Right ventricle myocardium superior (tissue), 1 donor: ENCODE data around the gene SLC30A1. TPM values are rescaled to one million over a fixed set of nuclear protein-coding genes. Genes with fewer than 3 reads are reported as not detected.
"Not testable (repeated sequence)": the region's sequence is repeated elsewhere in the genome, so short reads cannot be mapped to it uniquely, and the experiment has no call there.

Source experiments
- ATAC-seq: fragments of 200-7000 bp; cut with Tn5 transposase; one replicate; pipeline ENCODE4 v1.9.1; 2020; ENCODE audit warnings: mild to moderate bottlenecking; ENCODE audit not compliant: poor library complexity
- DNase-seq: peaks from one replicate; pipeline ENCODE4 v3.0.0-alpha.2; 2020
- intact Hi-C: fragments of 100-400 bp; cut with DNase I; formaldehyde crosslinking; loops from one replicate; pipeline ENCODE4 v1.11.2; 2022
- total RNA-seq: library from RNA; stranded (reverse); fragmentation: NEBNext Ultra II Directional; extraction: Animal tissue kit (Norgen Biotek cat#: 25700); gene quantifications from one replicate; pipeline ENCODE4 v1.2.1, GENCODE V29; 2021
- donor health status: DM: no; HTN: yes; CAD: no; lungs with severe emphysema.

The SLC30A1 gene
- total RNA-seq, 1 donor from 2014 or later, result 9.8 TPM

DNA sequence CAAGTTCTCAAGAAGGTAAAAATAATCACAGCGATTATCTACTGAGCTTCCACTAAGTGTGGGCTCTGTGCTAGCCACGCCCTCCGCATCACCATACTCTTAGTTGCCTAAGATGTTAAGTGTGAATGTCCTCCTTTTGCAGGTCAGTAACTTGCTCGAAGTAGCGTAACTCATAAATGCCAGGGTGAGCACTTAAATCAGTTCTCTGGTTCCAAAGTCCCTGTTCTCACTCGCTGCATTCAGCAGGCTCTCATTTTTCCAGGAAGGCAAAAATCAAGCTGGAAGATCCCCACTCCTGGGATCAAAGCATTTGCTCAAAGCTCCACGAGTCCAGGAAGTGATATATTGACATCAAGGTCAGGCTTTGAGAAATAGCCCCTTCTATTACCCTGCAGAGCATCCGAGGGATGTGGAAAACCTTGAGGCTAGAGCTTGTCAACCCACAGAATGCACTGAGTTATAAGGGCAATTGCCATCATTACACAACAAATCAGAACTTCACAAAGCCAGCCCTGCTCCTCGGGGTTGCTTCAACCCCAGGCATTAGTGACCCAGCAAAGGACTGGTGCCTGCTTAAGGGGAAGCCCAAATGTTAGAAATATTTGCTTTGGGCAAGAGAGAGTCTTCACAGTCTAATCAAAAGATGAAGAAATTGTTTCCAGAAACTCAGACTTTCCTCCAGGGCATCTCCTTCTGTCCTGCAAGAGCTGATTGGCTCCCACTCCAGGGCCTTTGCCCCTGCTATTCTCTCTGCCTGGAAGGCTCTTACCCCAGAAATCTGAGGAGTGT is 19.5 kb downstream of the SLC30A1 start:
- ATAC-seq (no peak), DNase-seq (no peak)
- intact Hi-C loops, result loop anchor here (5.0 kb wide), 1 partner anchor 42 kb away; no protein-coding TSS in a partner anchor

- ATAC-seq, result no peak
- intact Hi-C loops, result no loop called here
- no peak for DNase-seq
Measured at GRCh38 chr1:211557894-211558625, 20.9 kb downstream of the SLC30A1 start.

GRCh38 chr1:211553549-211553948 is 25.4 kb downstream of the SLC30A1 start:
- ATAC-seq, result no peak
- no peak for DNase-seq
- intact Hi-C loops, result no loop called here

DNA sequence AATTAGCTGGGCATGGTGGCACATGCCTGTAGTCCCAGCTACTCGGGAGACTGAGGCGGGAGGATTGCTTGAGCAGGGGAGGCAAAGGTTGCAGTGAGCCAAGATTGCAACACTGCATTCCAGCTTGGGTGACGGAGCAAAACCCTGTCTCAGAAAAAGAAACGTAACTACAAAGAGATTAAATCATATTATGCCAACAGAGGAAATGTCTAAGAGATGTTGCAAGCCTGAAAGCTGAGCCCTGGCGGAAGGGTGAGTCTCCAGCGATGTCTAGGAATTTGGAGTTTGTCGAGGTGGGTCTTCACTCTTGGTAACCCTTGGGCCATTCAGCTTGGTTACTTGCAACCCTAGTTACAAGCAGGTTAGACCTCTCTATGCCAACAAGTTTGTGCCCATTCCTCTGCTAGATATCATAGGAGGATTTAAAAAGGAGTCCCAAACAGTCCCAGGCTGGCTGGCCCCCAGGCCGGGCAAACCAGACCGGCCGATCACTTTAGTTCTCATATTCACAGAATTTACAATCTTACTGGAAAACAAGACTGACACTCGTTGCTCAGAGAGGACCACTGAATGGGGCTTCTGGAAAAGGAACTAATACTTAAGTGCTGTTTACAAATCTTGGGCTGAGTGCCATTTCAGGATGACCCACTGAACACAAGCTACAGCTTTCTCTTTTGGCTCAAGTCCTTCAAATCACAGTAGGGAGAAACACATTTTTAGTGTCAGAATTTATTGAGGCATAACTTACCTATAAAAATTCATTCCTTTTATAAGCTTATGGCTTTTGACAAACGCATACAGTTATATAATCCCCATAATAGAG is 27.1 kb downstream of the SLC30A1 start:
- DNase-seq, result no peak
- no peak for ATAC-seq
- intact Hi-C loops, result no loop called here

DNA sequence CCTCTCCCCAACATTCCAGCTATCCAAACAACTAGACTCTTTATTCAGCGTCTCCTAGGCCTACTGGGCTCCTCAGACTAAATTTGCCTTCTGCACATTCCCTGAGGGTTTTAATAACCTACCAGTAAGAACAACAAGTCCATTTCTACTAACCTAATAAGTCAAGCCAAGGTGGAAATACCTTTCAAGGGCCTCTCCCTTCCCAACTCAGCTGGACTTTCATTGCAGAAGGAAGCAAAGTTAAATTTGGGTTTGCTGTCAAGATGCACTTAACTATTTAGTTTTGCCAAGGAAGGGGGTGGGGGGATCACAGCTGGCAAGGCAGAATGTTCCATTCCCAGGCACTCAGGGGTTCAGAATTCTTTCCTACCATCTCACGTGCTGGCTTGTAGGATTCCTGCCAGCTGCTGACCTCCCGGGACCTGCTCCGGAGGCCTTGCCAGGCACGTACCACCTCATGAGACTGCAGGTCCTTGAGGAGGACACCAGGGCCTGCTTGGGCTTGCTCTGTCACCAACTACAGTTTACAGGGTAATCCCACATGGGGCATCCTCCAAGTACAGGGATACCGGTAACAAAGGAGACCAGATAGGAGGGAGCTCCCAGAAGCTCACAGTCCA is 29.8 kb downstream of the SLC30A1 start:
- intact Hi-C loops, result no loop called here
- ATAC-seq (peak; percentile 81), DNase-seq (peak; percentile 56)

GRCh38 chr1:211548321-211549091 is 30.5 kb downstream of the SLC30A1 start:
- ATAC-seq, result peak; percentile 58
- no peak for DNase-seq
- intact Hi-C loops, result no loop called here

DNA sequence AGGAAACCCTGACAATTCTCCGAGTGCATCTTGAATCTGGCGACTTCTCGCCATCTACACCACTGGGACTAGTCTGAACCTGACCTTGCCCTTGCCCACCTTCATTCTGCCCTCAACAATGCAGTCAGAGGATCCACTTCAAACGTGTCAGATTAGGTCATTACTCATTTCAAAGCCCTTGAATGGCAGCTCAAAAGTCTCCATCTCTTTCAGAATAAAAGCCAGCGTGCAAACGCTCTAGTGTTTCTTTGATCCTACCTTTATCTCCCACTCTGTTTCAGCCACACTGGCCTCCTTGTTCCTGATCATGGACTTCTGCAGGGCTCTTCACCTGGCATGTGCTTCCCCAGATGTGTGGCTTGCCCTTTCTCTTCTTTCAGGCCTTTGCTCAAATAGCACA is 31.3 kb downstream of the SLC30A1 start:
- DNase-seq, result no peak
- intact Hi-C loops, result no loop called here
- ATAC-seq, result no peak

DNA sequence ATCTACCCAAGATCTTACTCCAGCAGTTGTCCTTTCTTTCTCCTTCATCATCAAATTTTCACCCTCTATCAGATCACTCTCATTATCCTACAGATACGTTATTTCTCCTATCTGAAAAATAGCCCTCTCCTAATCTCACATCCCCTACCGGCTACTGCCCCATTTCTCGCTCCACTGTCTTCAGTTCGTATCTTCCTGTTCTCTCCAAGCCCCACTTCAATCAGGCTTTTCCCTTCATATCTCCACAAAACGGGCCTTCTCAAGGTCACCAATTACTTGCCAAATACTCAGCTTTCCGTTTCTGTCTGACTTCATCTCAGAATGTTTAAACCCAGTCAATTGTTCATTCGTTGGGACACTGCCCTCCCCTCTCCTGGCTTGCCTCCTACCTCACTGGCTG is 32.4 kb downstream of the SLC30A1 start:
- intact Hi-C loops, result no loop called here
- ATAC-seq (no peak), DNase-seq (no peak)

DNA sequence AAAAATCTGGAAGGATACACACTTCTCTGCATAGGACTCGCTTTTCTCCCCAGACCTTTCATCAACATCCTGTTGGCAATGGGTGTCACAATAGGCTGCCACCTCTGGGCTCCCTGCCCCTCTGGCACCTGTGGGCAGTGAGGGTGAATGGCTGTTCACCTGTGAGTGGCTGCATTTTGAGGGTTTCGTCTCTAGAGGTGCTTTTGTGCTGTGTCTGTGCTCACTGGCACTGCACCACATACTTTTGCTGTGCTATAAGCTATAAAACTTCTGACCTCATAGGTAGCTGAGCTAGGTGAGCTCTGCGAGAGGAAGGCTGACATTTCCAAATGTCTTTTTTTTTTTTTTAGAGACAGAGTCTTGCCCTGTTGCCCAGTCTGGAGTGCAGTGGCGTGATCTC is 35.9 kb downstream of the SLC30A1 start:
- intact Hi-C loops, result no loop called here
- ATAC-seq (no peak), DNase-seq (no peak)

GRCh38 chr1:211541720-211542477 is 37.1 kb downstream of the SLC30A1 start:
- peak; percentile 53 for ATAC-seq
- intact Hi-C loops, result no loop called here
- no peak for DNase-seq

DNA sequence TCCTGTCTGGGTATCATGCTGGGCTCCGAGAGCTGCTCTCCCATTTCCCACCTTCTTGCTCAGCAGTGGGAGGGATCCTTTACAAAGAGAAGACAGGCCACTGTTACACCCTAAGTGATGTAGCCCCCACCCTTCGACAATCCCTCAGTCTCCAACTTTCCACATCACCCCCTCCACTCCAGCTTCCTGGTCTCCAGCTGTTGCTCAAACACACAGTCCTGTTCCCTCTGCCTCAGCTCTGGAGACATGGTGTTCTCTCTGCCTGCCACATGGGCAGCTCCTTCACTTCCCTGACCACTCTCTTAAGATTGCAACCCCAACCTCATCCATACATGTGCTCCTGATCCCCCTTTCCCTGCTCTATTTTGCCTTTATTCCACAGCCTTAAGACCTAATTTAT is 37.7 kb downstream of the SLC30A1 start:
- DNase-seq (no peak), ATAC-seq (no peak)
- intact Hi-C loops, result no loop called here

DNA sequence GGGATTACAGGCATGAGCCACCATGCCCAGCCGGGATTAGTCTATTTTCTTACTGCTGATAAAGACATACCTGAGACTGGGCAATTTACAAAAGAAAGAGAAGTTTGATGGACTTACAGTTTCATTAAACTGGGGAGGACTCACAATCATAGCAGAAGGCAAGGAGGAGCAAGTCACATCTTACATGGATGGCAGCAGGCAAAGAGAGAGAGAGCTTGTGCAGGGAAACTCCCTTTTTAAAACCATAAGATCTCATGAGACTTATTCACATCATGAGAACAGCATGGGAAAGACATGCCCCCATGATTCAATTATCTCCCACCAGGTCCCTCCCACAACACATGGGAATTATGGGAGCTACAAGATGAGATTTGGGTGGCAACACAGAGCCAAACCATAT is 38.1 kb downstream of the SLC30A1 start:
- intact Hi-C loops, ATAC-seq, DNase-seq: not testable (repeated sequence)

- intact Hi-C loops, result no loop called here
- ATAC-seq, result no peak
- DNase-seq, result no peak
Measured at GRCh38 chr1:211538287-211538686, 40.7 kb downstream of the SLC30A1 start.

DNA sequence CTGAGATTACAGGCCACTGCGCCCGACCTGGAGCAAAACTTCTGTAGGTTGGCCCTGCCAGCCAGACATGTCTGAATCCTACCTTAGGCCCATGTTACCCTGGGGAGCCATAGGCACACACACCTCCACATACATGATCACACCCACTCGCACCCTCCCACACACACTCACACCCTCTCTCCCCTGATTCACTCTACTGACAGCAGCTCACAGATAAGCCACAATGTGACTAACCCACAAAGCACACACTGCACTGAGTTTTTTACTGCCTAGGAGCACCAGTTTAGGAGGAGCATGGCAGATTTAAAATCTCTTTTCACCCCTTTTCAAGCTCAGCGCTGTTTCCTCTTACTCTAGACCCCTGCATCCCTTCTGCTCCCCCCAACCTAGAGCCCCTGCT is 41.7 kb downstream of the SLC30A1 start:
- intact Hi-C loops, result no loop called here
- DNase-seq, result no peak
- ATAC-seq, result no peak

DNA sequence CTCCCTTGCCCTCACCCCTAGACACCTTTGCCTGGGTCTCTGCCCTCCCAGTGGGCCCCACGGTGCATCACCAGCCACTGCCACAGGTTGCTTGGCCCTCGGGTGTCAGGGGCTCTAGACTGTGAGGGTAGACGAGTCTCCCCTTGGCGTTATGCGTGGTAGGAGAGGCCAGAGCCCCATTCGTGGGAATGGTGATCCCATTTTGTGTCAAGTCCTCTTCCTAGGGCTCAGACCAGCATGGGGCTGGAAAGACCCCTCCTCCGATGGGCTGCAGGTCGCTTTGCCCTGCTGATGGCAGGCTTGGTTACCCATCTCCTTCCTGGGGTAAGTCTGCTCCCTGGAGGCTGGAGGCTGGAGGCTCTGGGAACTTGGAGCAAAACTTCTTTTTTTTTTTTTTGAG is 42.4 kb downstream of the SLC30A1 start:
- intact Hi-C loops, result no loop called here
- ATAC-seq (no peak), DNase-seq (no peak)

DNA sequence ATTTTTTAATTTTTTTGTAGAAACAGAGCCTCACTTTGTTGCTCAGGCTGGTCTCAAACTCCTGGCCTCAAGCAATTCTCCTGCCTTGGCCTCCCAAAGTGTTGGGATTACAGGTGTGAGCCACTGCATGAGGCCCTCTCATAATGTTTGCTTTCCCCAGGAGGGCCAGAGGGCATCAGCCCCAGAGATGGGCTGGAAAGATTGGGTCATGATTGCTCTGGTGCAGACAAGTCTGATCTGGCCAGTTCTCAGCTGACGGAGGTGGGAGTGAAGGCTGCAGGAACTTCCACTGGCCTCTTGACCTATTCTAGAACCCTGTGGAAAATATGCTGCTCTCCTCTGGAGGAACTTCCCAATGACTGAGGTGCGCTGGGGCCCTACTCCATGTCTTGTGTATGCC is 43.6 kb downstream of the SLC30A1 start:
- DNase-seq (no peak), ATAC-seq (no peak)
- intact Hi-C loops, result no loop called here

DNA sequence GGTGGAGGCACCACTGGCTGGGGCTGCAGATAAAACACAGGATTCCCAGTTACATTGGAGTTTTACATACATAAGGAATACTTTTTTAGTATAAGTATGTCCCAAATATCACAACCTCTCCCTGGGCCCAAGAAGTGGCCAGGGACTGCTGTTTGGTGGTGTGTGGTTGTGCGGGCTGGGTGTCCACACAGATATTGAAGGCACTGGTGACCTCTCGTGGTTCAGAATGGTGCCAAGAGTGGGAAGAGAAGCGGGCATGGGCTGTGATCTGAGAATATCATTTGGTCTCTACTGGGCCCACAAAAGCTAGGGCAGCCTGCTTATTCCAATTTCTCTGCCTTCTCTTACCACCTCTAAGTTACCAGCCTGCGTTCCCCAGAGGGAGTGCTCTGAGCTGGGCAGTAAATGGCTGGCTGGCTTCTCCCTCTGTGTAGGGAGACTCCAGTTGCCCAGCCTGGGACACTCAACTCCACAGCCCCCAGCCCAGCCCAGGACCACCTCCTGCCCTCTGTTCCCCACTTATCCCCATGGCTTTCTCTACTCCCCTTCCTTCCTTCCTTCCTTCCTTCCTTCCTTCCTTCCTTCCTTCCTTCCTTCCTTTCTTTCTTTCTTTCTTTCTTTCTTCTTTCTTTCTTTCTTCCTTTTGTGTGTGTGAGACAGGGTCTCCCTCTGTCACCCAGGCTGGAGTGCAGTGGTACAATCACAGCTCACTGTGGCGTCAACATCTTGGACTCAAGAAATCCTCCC is 44.2 kb downstream of the SLC30A1 start:
- intact Hi-C loops, result no loop called here
- DNase-seq (no peak), ATAC-seq (no peak)
